Smooth muscle cell of the pulmonary artery (primary cell): ENCODE results near the gene SUB1. TPM values are rescaled to one million over a fixed set of nuclear protein-coding genes. Genes with fewer than 3 reads are reported as not detected.

Experiments
- total RNA-seq: library from RNA; depleted of rRNA; stranded (reverse); fragments of >200 nt; gene quantifications from 2 replicates; pipeline ENCODE4 v1.2.3, GENCODE V29; 2014

SUB1 gene
- 74.0 and 104 TPM in 2 replicates for total RNA-seq

GRCh38 chr5:32585446-32586275 is at the start of gene SUB1:
Gene SUB1, plus strand, starts transcription at chr5:32585557. Its CDS starts 2,956 bp downstream, at chr5:32588513.

Other genes with a start within 250 kb of the SUB1 start
- 81.3 and 85.8 TPM in 2 replicates for gene ZFR, start 140.8 kb upstream of the SUB1 start, total RNA-seq
- gene NPR3, start 125.8 kb downstream of the SUB1 start, total RNA-seq: 37.5 and 43.4 TPM in 2 replicates